Activated effector memory CD4-positive, alpha-beta T cell treated with Interleukin-2 at 50 U/mL for 16 hours (primary cell): ENCODE results near the gene TAF6L.
"Not testable (repeated sequence)": the region's sequence is repeated elsewhere in the genome, so short reads cannot be mapped to it uniquely, and the experiment has no call there.

ENCODE experiments used
- DNase-seq: peaks from one replicate; pipeline ENCODE4 v3.0.0-alpha.2; 2020

TAF6L gene

DNA sequence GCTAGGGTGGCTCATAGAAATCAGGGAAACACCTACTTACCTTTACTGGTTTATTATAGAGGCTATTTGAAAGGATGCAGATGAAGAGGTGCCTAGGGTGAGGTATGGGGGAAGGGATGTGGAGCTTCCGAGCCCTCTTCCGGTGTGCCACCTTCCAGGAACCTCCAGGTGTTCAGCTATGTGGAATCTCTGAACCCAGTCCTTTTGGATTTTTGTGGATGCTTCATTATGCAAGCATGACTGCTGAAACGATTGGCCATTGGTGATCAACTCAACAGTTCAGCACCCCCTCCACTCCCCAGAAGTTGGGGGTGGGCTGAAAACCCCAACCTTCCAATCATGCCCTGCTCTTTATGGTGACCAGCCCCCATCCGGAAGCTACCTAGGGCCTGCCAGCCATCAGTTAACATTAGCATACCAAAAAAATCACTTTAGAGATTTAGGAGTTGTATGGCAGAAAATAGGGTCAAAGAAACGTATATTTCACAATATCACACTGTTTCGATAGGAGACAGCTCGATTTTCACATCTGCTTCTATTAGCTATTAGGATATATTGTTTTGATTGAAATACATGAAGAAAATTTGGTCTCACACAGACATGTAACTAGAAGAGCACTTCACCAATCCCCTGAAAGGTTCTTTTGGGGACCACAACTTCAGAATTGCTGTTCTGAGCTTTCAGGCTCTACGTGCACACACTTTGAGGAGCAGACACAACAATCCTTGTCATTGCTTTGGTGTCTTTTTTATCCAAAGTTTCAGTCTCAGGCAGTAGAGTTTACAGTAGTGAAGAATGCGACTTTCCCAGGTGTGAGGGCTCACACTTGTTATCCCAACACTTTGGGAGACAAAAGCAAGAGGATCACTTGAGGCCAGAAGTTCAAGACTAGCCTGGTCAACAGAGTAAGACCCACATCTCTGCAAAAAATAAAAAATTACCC, 13.1 kb upstream of the TAF6L start:
- DNase-seq = no peak

DNA sequence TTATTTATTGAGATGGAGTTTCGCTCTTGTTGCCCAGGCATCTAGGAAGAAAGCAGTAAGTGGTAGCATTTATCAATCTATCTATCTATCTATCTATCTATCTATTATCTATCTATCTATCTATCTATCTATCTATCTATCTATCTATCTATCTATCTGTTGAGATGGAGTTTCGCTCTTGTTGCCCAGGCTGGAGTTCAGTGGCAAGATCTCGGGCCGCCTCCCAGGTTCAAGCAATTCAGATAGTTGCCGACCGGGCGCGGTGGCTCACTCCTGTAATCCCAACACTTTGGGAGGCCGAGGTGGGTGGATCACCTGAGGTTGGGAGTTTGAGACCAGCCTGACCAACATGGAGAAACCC, 10.3 kb upstream of the TAF6L start:
- not testable (repeated sequence) for DNase-seq

DNA sequence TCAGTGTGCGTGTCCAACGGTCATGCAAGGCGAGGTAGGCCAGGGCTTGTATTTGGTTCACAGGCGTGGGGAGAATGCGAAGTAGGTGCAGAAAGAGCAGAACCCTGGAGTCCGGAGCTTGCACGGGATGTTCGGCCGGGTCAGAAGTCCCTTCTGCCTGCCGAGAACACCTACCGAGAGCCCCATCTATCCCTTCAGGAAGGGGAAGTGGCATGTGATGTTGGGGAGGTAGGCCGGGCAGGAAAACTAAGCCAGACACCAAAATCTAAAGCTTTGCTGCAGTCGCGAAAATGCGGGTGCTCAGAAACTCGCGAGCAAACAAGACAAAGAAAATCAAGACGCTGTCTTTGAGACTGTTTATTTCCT, 435 bp upstream of the TAF6L start:
- DNase-seq = no peak

DNA sequence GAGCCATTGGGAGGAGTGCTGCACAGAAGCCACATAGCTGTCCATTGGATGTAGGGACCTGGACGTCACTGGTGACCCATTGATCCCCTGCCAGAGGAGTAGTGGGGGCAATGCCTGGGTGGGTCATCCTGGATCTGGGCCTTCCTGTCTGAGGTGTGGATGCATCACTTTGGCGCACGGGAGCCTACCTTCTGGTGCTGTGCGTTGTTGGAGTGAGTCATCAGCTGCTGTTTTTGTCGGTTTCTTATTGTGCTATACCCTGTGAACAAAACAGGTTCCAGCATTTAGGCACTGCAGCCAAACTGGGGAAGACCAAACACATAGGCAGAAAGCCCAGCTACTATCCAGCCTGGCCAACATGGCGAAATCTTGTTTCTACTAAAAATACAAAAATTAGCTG, 3.2 kb downstream of the TAF6L start:
- DNase-seq = no peak

DNA sequence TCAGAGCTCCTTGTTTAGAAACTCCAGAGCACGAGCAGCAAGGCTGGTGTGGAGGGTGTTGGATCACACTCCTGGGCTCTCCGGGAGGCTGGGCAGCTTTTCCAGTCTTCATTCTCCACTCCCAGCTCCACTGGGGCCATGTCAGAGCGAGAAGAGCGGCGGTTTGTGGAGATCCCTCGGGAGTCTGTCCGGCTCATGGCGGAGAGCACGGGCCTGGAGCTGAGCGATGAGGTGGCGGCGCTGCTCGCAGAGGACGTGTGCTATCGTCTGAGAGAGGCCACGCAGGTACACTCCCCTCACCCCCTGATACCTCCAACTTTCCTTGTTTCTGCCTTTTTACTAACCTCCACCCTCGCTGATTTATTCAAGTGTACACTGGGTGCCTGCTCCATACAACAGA, 4.5 kb downstream of the TAF6L start:
- DNase-seq = no peak

DNA sequence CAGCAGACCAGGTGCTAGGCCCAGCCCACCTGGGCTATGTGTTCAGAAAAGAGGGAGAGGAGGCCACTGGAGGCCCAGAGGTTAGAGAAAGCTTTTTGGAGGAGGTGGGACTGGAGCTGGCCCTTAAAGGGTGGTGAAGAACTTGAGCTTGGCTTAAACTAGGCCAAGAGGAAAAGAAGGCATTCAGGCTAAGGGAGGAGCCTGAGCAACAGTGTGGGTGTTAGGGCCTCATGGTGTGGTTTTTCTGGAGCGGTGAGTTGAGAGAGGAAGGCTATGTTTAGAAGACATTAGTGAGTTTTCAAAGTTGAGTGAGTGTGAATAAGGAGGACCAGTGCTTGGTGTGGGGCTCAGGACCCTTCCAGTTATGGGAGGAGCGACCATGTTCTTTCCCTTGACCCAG, 6.2 kb downstream of the TAF6L start:
- DNase-seq = no peak

DNA sequence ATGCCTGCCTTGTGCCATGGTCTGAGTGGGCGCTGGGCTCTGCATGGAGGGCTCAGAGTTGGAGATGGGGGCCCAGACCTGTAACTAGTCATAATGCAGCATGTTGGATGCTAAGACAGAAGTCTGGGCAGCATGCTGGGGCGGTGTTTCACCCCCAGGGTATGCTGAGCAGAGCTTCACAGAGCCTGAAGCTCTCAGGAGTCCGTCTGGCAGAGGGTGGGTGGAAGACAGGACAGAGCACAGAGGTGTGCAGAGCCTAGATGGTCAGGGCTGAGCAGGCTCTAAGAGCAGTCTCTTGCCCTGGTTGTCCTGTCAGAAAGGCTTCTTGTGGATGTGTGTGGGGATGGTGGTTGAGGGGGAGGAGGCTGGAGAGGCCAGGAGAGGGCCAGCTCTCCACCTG, 7.2 kb downstream of the TAF6L start:
- DNase-seq = no peak

DNA sequence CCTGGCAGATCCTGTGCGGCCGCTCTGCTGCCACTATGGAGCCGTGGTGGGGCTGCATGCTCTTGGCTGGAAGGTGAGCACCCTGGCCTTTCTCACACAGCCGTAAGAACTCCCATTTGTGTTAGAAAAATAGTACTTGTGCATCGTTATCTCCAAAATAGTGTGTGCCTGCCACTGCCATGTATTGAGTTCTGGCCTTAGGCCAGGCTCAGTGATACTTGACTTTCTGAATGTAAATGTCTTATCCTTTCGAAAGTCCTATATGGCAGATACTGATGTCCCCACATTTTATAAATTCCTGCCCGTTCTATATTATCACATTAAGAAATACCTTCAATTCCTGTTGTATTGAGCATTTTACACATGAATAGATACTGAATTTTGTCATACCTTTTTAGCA, 11.6 kb downstream of the TAF6L start:
- no peak for DNase-seq

DNA sequence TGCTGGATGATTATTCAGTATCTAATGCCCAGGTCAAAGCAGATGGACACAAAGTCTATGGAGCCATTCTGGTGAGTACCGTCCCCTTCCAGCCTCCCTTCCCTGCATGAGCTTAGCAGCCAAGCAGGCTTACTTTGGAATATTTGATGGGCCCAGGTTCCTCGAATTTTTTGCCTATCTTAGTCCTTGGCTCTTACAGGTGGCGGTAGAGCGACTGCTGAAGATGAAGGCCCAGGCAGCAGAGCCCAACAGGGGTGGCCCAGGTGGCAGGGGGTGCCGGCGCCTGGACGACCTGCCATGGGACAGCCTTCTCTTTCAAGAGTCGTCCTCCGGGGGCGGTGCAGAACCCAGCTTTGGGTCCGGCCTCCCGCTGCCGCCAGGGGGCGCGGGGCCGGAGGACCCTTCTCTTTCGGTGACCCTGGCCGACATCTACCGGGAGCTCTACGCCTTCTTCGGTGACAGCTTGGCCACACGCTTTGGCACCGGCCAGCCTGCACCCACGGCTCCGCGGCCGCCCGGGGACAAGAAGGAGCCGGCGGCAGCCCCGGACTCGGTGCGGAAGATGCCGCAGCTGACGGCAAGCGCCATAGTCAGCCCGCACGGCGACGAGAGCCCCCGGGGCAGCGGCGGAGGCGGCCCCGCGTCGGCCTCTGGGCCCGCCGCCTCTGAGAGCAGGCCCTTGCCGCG, 15.3 kb downstream of the TAF6L start:
- DNase-seq = peak; percentile 80

DNA sequence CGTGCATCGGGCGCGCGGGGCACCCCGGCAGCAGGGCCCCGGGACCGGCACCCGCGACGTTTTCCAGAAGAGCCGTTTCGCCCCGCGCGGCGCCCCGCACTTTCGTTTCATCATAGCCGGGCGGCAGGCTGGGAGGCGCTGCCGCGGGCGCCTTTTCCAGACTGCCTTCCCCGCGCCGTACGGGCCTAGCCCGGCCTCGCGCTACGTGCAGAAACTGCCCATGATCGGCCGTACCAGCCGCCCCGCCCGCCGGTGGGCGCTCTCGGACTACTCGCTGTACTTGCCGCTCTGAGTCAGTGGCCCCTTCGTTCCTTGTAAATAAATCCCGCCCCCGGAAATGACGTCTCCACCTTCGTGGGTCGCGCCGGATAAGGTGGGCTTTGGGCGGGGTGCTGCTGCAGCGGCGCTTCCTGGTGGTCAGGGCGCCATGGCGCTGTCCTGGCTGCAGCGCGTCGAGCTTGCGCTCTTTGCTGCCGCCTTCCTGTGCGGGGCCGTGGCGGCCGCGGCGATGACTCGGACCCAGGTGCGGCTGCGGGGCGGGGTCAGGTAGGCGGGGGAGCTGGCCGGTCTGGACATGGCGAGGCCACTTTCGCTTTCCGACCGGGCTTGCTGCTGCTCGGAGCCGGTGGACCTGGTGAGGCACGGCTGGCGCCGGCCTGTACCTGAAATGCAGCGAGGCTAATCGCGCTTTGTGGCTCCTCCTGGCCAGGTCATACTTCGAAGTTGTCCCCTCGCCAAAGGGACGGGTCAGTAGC, 16.0 kb downstream of the TAF6L start, which contains the start of gene TMEM179B:
Gene TMEM179B, plus strand, starts transcription at position 398 of the 755 bp plus-strand sequence. Its CDS starts 30 bp downstream, at position 428.
- DNase-seq = peak; percentile 92

DNA sequence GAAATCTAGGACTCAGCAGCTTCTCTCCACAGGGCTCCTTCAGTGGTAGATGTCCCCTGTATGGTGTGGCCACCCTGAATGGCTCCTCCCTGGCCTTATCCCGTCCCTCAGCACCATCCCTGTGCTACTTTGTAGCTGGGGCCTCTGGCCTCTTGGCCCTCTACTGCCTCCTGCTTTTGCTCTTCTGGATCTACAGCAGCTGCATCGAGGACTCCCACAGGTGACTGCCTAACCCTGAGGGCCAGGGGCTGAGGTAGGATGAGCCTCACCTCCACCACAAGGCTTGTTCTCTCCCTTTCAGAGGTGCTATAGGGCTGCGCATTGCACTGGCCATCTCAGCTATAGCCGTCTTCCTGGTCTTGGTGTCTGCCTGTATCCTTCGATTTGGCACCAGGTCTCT, 17.8 kb downstream of the TAF6L start:
- DNase-seq = no peak

DNA sequence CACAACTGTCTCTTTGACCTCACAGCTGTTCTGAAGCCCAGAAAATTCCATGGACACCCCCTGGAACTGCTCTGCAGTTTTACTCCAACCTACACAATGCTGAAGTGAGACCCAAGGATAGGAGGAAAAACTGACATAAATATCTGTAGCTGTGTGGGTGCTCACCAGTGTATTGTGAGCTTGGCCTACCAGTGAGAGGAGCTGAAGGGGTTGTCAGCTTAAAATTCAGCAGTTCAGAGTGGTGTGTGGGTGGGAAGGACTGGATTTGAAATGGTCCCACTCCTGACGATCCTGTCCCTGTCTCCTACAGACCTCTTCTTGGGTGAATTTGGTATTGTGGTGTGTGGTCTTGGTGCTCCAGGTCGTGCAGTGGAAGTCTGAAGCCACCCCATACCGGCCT, 18.4 kb downstream of the TAF6L start:
- DNase-seq = no peak

DNA sequence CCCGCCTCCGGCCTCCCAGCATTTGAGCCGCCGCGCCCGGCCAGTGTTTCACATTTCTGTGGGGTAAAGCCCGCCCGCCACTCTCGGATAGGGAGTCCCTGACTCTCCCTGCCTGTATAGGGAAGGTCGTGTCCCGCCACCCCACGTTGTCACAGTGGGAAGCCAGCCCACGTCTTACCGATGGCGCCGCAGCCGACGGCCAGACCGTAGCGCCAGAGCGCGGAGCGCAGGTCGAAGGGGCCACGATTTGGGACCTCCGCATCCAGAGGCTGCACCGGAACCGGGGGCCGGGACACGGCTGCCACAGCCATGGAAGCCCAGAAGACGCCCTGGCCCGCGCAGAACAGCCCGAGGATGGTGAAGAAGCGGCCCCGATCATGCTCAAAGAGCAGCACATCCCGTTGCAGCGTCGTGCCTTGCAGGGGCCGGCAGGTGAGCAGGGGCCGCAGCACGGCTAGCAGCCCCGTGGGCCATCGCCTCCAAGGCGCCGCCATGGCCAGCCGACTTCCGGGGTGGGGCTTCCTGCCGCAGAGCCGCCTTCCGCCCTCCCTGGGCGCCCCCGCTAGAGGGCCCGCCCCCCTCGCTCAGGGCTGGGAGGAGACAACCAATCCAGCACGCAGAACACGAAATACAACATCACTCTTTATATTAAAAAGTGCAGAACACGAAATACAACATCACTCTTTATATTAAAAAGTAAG, 20.5 kb downstream of the TAF6L start, which contains the start of gene TMEM223:
Gene TMEM223, minus strand, starts transcription at position 506 of the 701 bp plus-strand sequence. Its CDS starts 12 bp downstream, at position 494.
- DNase-seq = peak; percentile 89

DNA sequence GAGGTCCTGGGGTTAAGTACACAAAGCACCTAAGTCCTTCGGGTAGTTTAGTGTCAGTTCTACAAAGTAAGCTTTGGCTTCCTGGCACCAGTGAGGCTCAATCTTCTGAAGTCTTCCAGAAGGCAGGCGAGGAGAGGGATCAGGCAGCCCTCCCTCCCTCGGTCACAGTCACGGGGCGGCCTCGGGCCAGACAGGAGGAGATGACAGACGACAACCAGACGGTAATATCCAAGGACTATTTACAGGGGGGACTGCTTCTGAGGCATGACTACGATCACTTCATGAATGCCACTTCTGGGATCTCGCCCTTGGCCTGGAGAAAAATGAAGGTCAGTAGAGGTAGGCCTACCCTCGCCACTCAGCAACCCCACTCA, 21.0 kb downstream of the TAF6L start:
- no peak for DNase-seq

DNA sequence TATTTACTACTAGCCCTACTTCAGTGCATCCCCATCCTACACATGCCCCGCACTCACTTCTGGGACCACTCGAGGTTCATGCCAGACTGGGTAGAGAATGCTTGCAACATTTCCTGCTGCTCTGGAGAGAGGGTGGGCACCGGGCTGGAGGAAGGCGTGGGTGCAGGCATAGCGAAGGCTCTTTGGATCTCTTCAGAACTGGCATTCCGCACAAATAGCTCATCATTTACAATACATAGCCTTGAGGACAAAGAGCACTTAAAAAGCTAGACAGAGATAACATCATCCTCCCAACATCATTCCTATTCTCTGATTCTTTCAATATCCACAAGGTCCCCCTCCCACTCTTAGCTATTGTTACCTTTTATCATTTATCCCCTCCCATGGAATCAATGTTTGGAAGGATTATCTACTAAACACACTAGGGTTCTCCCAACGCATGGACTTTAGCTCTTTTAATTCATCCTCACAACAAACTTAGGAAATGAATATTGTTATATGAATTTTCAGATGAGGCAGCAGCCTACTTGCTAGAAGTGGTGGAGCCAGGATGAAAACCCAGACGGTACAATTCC, 23.1 kb downstream of the TAF6L start:
- no peak for DNase-seq

DNA sequence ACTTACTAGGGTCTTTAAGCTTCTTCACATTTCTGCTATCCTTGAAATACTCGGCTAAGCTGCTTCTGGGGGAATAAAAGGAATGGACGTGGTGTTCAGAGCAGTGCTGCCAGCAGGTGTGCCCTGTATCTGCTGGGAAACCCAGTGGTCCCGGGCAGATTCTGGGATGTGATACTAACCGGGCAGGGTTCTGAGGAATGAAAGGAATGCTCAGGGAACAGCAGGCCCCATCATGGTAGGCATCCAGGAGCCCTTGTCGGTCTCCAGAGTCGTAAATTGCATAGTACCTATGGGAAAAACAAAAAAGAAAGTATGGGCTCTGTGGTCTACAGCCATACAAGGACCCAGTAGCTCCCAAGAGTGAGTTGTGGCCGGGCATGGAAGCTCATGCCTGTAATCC, 25.1 kb downstream of the TAF6L start:
- no peak for DNase-seq

DNA sequence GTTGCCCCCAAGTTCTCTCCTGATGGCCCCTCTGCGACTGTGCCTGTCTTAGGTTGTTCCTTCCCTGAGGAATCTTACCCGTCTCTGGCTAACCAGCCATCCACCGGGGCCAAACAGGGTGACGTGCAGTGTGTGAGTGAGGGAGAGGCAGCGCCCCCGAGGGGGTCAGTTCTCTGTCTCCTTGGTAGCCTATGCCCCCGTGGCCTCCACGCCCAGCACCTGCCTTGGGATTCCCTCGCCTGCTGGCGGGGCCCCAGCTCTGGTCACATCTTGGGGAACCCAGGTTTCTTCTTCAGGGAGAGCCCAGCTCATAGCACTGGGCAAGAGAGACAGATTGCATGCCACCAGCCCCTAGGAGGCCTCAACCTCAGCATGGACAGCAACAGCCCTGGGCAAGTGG, 28.3 kb downstream of the TAF6L start:
- DNase-seq = no peak

DNA sequence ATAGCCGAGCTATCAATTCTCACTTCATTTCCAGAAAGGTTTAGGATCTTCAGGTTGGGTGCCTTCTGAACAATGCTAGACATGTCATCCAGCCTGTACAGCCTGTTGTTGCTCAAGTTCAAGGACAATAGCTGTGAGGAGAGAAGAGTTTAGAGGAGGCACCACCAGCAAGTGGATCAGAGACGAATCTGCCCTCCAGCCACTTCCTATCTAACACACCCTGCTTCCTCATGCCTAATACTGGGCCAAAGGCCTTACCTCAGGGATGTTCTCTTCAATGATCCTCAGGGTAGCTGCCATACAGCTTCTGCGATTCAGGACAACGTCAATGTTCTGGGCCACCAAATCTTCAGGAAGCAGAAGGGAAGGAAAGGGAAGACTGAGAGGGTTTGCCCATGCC, 29.9 kb downstream of the TAF6L start:
- no peak for DNase-seq

DNA sequence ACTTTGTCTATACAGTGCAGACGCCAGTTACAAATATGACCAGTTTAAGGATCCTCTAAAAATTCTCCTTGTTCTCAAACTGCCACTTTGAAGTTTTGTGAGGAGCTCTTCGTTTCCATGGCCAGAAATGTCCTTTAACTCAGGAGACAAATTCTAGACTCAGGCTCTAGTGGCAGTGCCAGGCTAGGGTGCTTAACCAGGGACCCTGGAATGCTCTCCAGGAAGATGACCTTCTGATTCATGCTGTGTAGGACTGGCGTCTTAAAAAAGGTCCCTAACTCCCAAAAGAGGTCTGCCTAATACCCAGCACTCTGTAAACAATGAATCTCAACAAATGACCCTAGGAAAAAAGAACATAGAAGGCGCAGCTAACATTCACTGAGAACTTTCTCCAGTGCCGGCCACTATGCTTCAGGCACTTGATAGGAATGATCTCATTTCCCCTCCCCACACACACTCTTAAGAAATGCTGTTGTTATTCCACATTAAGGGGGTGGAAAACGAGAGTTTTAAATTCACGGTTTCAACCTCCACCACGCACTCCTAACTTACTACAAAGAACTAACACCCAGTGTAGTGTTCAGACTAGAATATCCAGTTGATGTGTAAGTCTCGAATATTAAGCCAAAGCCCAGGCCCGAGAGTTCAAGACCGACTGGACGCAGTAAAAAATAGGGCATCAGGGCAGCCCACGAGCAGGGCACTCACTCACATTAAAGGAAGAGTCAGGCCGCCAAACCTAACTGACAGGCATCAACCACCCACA, 33.3 kb downstream of the TAF6L start:
- no peak for DNase-seq

DNA sequence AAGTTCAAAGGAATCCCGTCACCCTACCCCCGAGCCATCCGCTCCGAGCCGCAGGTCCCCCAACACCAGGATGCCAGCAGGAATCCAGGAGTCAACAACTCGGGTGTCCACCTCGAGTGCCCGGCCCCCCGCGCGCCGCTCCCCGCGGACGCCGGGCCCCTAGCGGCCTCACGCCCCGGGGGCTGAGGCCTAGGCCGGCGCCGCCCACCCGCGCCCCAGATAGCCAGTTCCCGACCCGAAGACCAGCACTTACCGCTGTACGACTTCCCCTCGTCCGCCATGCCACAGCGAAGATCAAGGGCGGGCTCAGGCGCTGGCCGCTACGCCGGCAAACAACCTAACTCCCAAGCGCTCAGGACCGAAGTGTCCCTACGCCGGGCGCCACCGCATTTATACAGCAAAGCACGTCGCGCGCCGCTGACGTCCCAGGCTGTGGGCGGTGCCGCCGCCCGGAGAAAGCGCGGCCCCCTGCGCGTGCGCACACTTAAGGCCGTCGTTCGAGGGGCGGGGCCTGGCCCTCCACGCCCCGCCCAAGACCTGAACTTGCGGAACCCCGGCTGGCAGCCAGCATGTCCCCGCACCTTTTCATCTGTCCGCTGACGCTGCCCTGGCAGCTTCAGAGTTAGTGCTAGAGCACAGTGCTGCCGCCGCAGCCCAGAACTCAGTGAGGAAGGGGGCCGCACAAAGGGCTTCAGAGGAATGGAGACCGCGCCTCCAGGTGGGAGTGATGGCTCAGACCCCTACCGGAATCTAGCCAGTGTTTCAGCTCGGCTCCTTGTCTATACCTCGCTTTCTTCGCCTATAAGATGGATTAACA, 34.1 kb downstream of the TAF6L start, which contains the start of gene NXF1:
Gene NXF1, minus strand, starts transcription at position 365 of the 817 bp plus-strand sequence. Its CDS starts 84 bp downstream, at position 281.
- peak; percentile 94 for DNase-seq
